Raji (cell line): ENCODE data around the gene SPSB1.

ENCODE experiments used
- POLR2A ChIP-seq: IDR thresholded peaks from 2 replicates; pipeline ENCODE4 v1.6.1; 2011; ENCODE audit warnings: low read depth, low read length, control low read depth; ENCODE audit not compliant: insufficient read depth

SPSB1 gene

GRCh38 chr1:9269078-9269501 is 23.6 kb upstream of the SPSB1 start:
- TF ChIP-seq POLR2A, result no peak

- TF ChIP-seq POLR2A, result no peak
Observed at GRCh38 chr1:9269721-9270120, 23.0 kb upstream of the SPSB1 start.

GRCh38 chr1:9270290-9270883 is 22.3 kb upstream of the SPSB1 start:
- TF ChIP-seq POLR2A, result no peak

- no peak for TF ChIP-seq POLR2A
Observed at GRCh38 chr1:9271283-9271682, 21.4 kb upstream of the SPSB1 start.

GRCh38 chr1:9271861-9272595 is 20.7 kb upstream of the SPSB1 start:
- TF ChIP-seq POLR2A, result no peak

GRCh38 chr1:9273177-9273576 is 19.5 kb upstream of the SPSB1 start:
- TF ChIP-seq POLR2A, result no peak

- no peak for TF ChIP-seq POLR2A
Observed at GRCh38 chr1:9275161-9275560, 17.5 kb upstream of the SPSB1 start.

- TF ChIP-seq POLR2A, result no peak
Observed at GRCh38 chr1:9275567-9276034, 17.1 kb upstream of the SPSB1 start.

- no peak for TF ChIP-seq POLR2A
Observed at GRCh38 chr1:9278116-9278515, 14.6 kb upstream of the SPSB1 start.

- no peak for TF ChIP-seq POLR2A
Observed at GRCh38 chr1:9278585-9279153, 14.0 kb upstream of the SPSB1 start.

GRCh38 chr1:9279172-9279840 is 13.4 kb upstream of the SPSB1 start:
- TF ChIP-seq POLR2A, result no peak

GRCh38 chr1:9280015-9280860 is 12.5 kb upstream of the SPSB1 start:
- TF ChIP-seq POLR2A, result no peak

GRCh38 chr1:9281071-9281827 is 11.4 kb upstream of the SPSB1 start:
- TF ChIP-seq POLR2A, result no peak
